Activated CD8-positive, alpha-beta T cell treated with anti-CD3 and anti-CD28 coated beads for 36 hours (primary cell): Measurements from ENCODE around the gene KCNC4. TPM values are rescaled to one million over a fixed set of nuclear protein-coding genes. Genes with fewer than 3 reads are reported as not detected.

ENCODE experiments used
- ATAC-seq: fragments of 200-7000 bp; cut with Tn5 transposase; one replicate; pipeline ENCODE4 v1.10.0; 2021; ENCODE audit warnings: mild to moderate bottlenecking, moderate library complexity
- CTCF ChIA-PET: fragments of 350-600 bp; sonication (Branson Sonifier 250); formaldehyde crosslinking; loops from one replicate; lab custom pipeline; 2021; ENCODE audit warnings: antibody characterized with exemption; lab: Charles Lee
- POLR2A ChIA-PET: fragments of 350-600 bp; sonication (Branson Sonifier 250); formaldehyde crosslinking; loops from one replicate; lab custom pipeline; 2021; ENCODE audit warnings: antibody characterized with exemption; lab: Charles Lee
- DNase-seq: peaks from one replicate; pipeline ENCODE4 v3.0.0-alpha.2; 2020
- H3K27ac Mint-ChIP-seq: one replicate; pipeline ENCODE4 v1.8.0; 2021; ENCODE audit warnings: mild to moderate bottlenecking, mixed read lengths
- H3K27me3 Mint-ChIP-seq: one replicate; pipeline ENCODE4 v1.8.0; 2021; ENCODE audit warnings: mixed read lengths
- H3K36me3 Mint-ChIP-seq: one replicate; pipeline ENCODE4 v1.8.0; 2021; ENCODE audit warnings: low read depth, mixed read lengths
- H3K4me1 Mint-ChIP-seq: one replicate; pipeline ENCODE4 v1.8.0; 2021; ENCODE audit warnings: low read depth, mixed read lengths
- H3K4me3 Mint-ChIP-seq: one replicate; pipeline ENCODE4 v1.8.0; 2021; ENCODE audit warnings: mild to moderate bottlenecking, moderate library complexity, mixed read lengths
- H3K9me3 Mint-ChIP-seq: one replicate; pipeline ENCODE4 v1.8.0; 2021; ENCODE audit warnings: mixed read lengths
- CTCF ChIP-seq: fragments of 200-600 bp; IDR thresholded peaks from one replicate; pipeline ENCODE4 v1.8.0; 2022; ENCODE audit warnings: antibody characterized with exemption, mild to moderate bottlenecking
- intact Hi-C: fragments of 100-400 bp; cut with micrococcal nuclease; formaldehyde crosslinking; loops from one replicate; pipeline ENCODE4 v1.10.0; 2022
- total RNA-seq, 2 experiments: library from RNA; stranded (reverse); gene quantifications; one replicate each; pipeline ENCODE4 v1.2.3, GENCODE V29; 2021

The KCNC4 gene
- total RNA-seq, 2 experiments from 2014 or later, result 10.7 to 12.2 TPM

GRCh38 chr1:110215621-110216515 is 5.8 kb downstream of the KCNC4 start:
- no peaks in the 10 kb centered on the region for H3K9me3 Mint-ChIP-seq
- H3K27ac Mint-ChIP-seq, result peak overlapping the region; percentile 48
- ChIA-PET CTCF (interaction anchor here (1.1 to 10.4 kb wide), 6 partner anchors 8 to 280 kb away, joined by 3 to 153 read pairs (median 14); partner anchors contain the start of gene RBM15), POLR2A (interaction anchor here (1.0 to 1.1 kb wide), 3 partner anchors 10 to 92 kb away, joined by 3 to 5 read pairs (median 4); no protein-coding TSS in a partner anchor)
- intact Hi-C loops, result no loop called here
- no peak overlapping the region for H3K4me3 Mint-ChIP-seq
- ATAC-seq (no peak), DNase-seq (peak; percentile 18)
- no peaks in the 10 kb centered on the region for H3K27me3 Mint-ChIP-seq
- no peak for TF ChIP-seq CTCF
- H3K4me1 Mint-ChIP-seq, result peaks cover 42% of the 10 kb centered on the region
- H3K36me3 Mint-ChIP-seq, result peaks cover 3% of the 10 kb centered on the region

- Mint-ChIP-seq H3K4me1 (peaks cover 40% of the 10 kb centered on the region), H3K4me3 (no peak overlapping the region), H3K27ac (no peak overlapping the region), H3K27me3 (no peaks in the 10 kb centered on the region), H3K36me3 (peaks cover 3% of the 10 kb centered on the region), H3K9me3 (no peaks in the 10 kb centered on the region)
- POLR2A ChIA-PET, result no interaction called here
- intact Hi-C loops, result no loop called here
- ATAC-seq, result peak; percentile 57
- CTCF ChIA-PET, result interaction anchor here (1.4 to 6.6 kb wide), 4 partner anchors 9 to 279 kb away, joined by 4 to 37 read pairs (median 14); no protein-coding TSS in a partner anchor
- TF ChIP-seq CTCF, result no peak
- peak; percentile 28 for DNase-seq
Observed at GRCh38 chr1:110216844-110217444, 6.8 kb downstream of the KCNC4 start.

GRCh38 chr1:110218137-110218536 is 8.0 kb downstream of the KCNC4 start:
- DNase-seq (no peak), ATAC-seq (no peak)
- CTCF ChIA-PET, result interaction anchor here (1.4 to 2.9 kb wide), 2 partner anchors 11 to 278 kb away, joined by 4 to 15 read pairs; no protein-coding TSS in a partner anchor
- H3K27ac Mint-ChIP-seq, result no peak overlapping the region
- TF ChIP-seq CTCF, result no peak
- no peaks in the 10 kb centered on the region for H3K36me3 Mint-ChIP-seq
- POLR2A ChIA-PET, result interaction anchor here (0.9 kb wide), 1 partner anchor 120 kb away, joined by 5 read pairs; no protein-coding TSS in a partner anchor
- H3K4me1 Mint-ChIP-seq, result peaks cover 33% of the 10 kb centered on the region
- H3K4me3 Mint-ChIP-seq, result no peak overlapping the region
- intact Hi-C loops, result no loop called here
- H3K9me3 Mint-ChIP-seq, result no peaks in the 10 kb centered on the region
- H3K27me3 Mint-ChIP-seq, result no peaks in the 10 kb centered on the region

- no peak for TF ChIP-seq CTCF
- H3K9me3 Mint-ChIP-seq, result no peaks in the 10 kb centered on the region
- ATAC-seq, result no peak
- H3K27me3 Mint-ChIP-seq, result no peaks in the 10 kb centered on the region
- no peak for DNase-seq
- ChIA-PET POLR2A (interaction anchor here (0.9 kb wide), 1 partner anchor 119 kb away, joined by 5 read pairs; no protein-coding TSS in a partner anchor), CTCF (interaction anchor here (0.8 to 2.7 kb wide), 2 partner anchors 10 to 277 kb away, joined by 3 to 19 read pairs; partner anchors contain the start of gene KCNC4)
- intact Hi-C loops, result no loop called here
- no peak overlapping the region for H3K4me3 Mint-ChIP-seq
- peaks cover 27% of the 10 kb centered on the region for H3K4me1 Mint-ChIP-seq
- no peak overlapping the region for H3K27ac Mint-ChIP-seq
- peaks cover 3% of the 10 kb centered on the region for H3K36me3 Mint-ChIP-seq
Observed at GRCh38 chr1:110218739-110219138, 8.6 kb downstream of the KCNC4 start.
